MM.1S (cell line): ENCODE data around the gene ARF1.

Experiments
- DNase-seq: peaks from one replicate; pipeline ENCODE4 v3.0.0-alpha.2; 2015
- H2AFZ ChIP-seq: fragments of 300-600 bp; sonication (generic); 2 replicates; pipeline ENCODE4 v1.6.0; 2016; ENCODE audit warnings: antibody characterized with exemption, low read length
- H3F3A ChIP-seq: fragments of 300-600 bp; sonication (generic); 2 replicates; pipeline ENCODE4 v1.6.1; 2016; ENCODE audit warnings: mild to moderate bottlenecking, antibody characterized with exemption, low read length, moderate library complexity, mixed read lengths; ENCODE audit not compliant: insufficient read depth
- H3K27ac ChIP-seq: fragments of 300-600 bp; sonication (generic); 2 replicates; pipeline ENCODE4 v1.5.1; 2016; ENCODE audit warnings: mild to moderate bottlenecking, low read length
- H3K27me3 ChIP-seq: fragments of 300-600 bp; sonication (generic); replicated peaks from 2 replicates; pipeline ENCODE4 v1.6.0; 2016; ENCODE audit warnings: low read length; ENCODE audit not compliant: insufficient read depth
- H3K36me3 ChIP-seq: fragments of 300-600 bp; sonication (generic); replicated peaks from 2 replicates; pipeline ENCODE4 v1.6.1; 2016; ENCODE audit warnings: mild to moderate bottlenecking, low read length, mixed read lengths; ENCODE audit not compliant: insufficient read depth
- H3K4me1 ChIP-seq: fragments of 300-600 bp; sonication (generic); 2 replicates; pipeline ENCODE4 v1.6.1; 2016; ENCODE audit warnings: low read length, mixed read lengths
- H3K4me2 ChIP-seq: fragments of 300-600 bp; sonication (generic); 2 replicates; pipeline ENCODE4 v1.6.0; 2016; ENCODE audit warnings: low read depth, low read length
- H3K4me3 ChIP-seq: fragments of 300-600 bp; sonication (generic); 2 replicates; pipeline ENCODE4 v1.5.1; 2016; ENCODE audit warnings: low read length, mixed read lengths
- H3K79me2 ChIP-seq: fragments of 300-600 bp; sonication (generic); 2 replicates; pipeline ENCODE4 v1.6.1; 2016; ENCODE audit warnings: mixed run types, low read length, mixed read lengths
- H3K9ac ChIP-seq: fragments of 300-600 bp; sonication (generic); 2 replicates; pipeline ENCODE4 v1.6.1; 2016; ENCODE audit warnings: low read length, mixed read lengths
- H3K9me2 ChIP-seq: fragments of 300-600 bp; sonication (generic); replicated peaks from 2 replicates; pipeline ENCODE4 v1.6.1; 2016; ENCODE audit warnings: mild to moderate bottlenecking, low read length, mixed read lengths; ENCODE audit not compliant: insufficient read depth
- H3K9me3 ChIP-seq: fragments of 300-600 bp; sonication (generic); replicated peaks from 2 replicates; pipeline ENCODE4 v1.6.1; 2016; ENCODE audit warnings: mild to moderate bottlenecking, low read length, mixed read lengths; ENCODE audit not compliant: insufficient read depth
- H4K20me1 ChIP-seq: fragments of 300-600 bp; sonication (generic); 2 replicates; pipeline ENCODE4 v1.6.1; 2016; ENCODE audit warnings: mild to moderate bottlenecking, low read length, moderate library complexity, mixed read lengths; ENCODE audit not compliant: insufficient read depth
- CTCF ChIP-seq: fragments of 300-600 bp; sonication (generic); IDR thresholded peaks from 2 replicates; pipeline ENCODE4 v1.5.1; 2016; ENCODE audit warnings: antibody characterized with exemption, low read length, mixed read lengths
- EZH2 ChIP-seq: fragments of 300-600 bp; sonication (generic); optimal IDR thresholded peaks from 2 replicates; pipeline ENCODE3; 2017; ENCODE audit warnings: low read depth, mild to moderate bottlenecking, antibody characterized with exemption, low read length, mixed read lengths
- EZH2phosphoT487 ChIP-seq: fragments of 300-600 bp; sonication (generic); IDR thresholded peaks from 2 replicates; pipeline ENCODE4 v1.6.1; 2018; ENCODE audit warnings: antibody characterized with exemption, low read length

ARF1 gene

GRCh38 chr1:228041316-228041715, 41.2 kb upstream of the ARF1 start:
- no peak overlapping the region for H3K9ac ChIP-seq
- H4K20me1 ChIP-seq, result no peaks in the 10 kb centered on the region
- no peak for TF ChIP-seq CTCF
- no peak for TF ChIP-seq EZH2
- TF ChIP-seq EZH2phosphoT487, result no peak
- no peaks in the 10 kb centered on the region for H3K36me3 ChIP-seq
- no peak overlapping the region for H3K4me3 ChIP-seq
- H2AFZ ChIP-seq, result no peak overlapping the region
- H3K27ac ChIP-seq, result no peak overlapping the region
- no peaks in the 10 kb centered on the region for H3K4me1 ChIP-seq
- H3K79me2 ChIP-seq, result no peaks in the 10 kb centered on the region
- no peak overlapping the region for H3K4me2 ChIP-seq
- H3K9me2 ChIP-seq, result no peaks in the 10 kb centered on the region
- no peaks in the 10 kb centered on the region for H3F3A ChIP-seq
- H3K27me3 ChIP-seq, result peaks cover 20% of the 10 kb centered on the region; the same call in 1 of the 2 replicates
- H3K9me3 ChIP-seq, result no peaks in the 10 kb centered on the region
- no peak for DNase-seq

DNA sequence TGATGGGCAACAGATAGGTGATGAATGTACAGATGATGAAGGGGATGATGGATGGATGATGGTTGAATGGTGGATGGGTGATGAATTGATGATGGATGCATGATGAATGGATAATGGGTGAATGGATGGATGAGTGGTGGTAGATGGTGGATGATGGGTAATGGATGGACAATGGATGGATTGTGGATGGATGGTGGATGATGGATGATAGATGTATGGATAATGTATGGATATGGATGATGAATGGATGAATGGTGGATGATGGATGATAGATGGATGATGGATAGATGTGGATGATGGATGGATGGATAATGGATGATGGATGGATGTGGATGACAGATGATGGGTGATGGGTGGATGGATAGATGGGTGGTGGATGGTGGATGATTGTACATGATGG, 40.0 kb upstream of the ARF1 start:
- H3K27ac ChIP-seq, result no peak overlapping the region
- no peaks in the 10 kb centered on the region for H3K9me3 ChIP-seq
- no peaks in the 10 kb centered on the region for H3F3A ChIP-seq
- peaks cover 20% of the 10 kb centered on the region; the same call in 1 of the 2 replicates for H3K27me3 ChIP-seq
- H2AFZ ChIP-seq, result no peak overlapping the region
- H3K9ac ChIP-seq, result no peak overlapping the region
- H3K4me1 ChIP-seq, result no peaks in the 10 kb centered on the region
- no peaks in the 10 kb centered on the region for H3K9me2 ChIP-seq
- no peaks in the 10 kb centered on the region for H4K20me1 ChIP-seq
- no peak overlapping the region for H3K4me2 ChIP-seq
- H3K79me2 ChIP-seq, result no peaks in the 10 kb centered on the region
- no peak overlapping the region for H3K4me3 ChIP-seq
- H3K36me3 ChIP-seq, result no peaks in the 10 kb centered on the region
- TF ChIP-seq EZH2phosphoT487 (no peak), CTCF (no peak), EZH2 (no peak)
- no peak for DNase-seq

DNA sequence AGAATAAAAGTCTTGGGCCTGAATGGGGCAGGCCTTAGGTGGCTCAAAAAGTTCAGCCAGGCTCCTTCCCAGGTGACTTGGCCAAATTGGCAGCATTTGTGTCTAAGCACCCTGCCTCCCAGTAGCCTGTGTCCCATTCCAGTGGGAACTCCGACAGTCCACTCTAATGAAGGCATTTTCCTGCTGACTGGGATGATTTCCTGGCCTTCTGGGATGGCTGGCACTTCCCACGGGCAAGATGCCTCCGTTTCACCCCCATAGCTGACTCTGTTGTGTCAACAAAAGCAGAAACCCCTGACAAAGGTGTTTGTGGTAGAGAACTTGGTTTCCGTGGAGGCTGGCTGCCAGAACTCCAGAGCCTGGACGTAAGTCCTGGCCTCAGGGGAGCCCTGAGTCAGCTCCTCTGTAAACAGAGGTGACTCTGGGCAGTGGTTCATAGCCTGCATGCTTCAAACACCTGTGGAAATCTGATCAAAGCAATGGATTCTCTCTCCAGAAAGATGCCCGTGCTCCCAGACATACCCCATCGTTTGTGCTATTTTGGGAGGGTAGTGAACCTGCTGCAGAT, 39.1 kb upstream of the ARF1 start:
- no peaks in the 10 kb centered on the region for H4K20me1 ChIP-seq
- H3F3A ChIP-seq, result no peaks in the 10 kb centered on the region
- no peak overlapping the region for H3K9ac ChIP-seq
- no peak overlapping the region for H3K27ac ChIP-seq
- H3K4me1 ChIP-seq, result no peaks in the 10 kb centered on the region
- no peak overlapping the region for H3K4me2 ChIP-seq
- no peaks in the 10 kb centered on the region for H3K36me3 ChIP-seq
- no peak overlapping the region for H2AFZ ChIP-seq
- H3K27me3 ChIP-seq, result peaks cover 20% of the 10 kb centered on the region; the same call in 1 of the 2 replicates
- H3K9me3 ChIP-seq, result no peaks in the 10 kb centered on the region
- no peaks in the 10 kb centered on the region for H3K79me2 ChIP-seq
- DNase-seq, result no peak
- H3K4me3 ChIP-seq, result no peak overlapping the region
- no peak for TF ChIP-seq EZH2
- TF ChIP-seq EZH2phosphoT487, result no peak
- TF ChIP-seq CTCF, result no peak
- no peaks in the 10 kb centered on the region for H3K9me2 ChIP-seq
